Stimulated activated CD4-positive, alpha-beta T cell treated with anti-CD3 and anti-CD28 coated beads, TNF-alpha, amount 100 ng/mL, for 48 hours (primary cell): ENCODE data around the gene IL6.
"Not testable (repeated sequence)": the region's sequence is repeated elsewhere in the genome, so short reads cannot be mapped to it uniquely, and the experiment has no call there.

Experiments used
- DNase-seq, 3 donors: peaks; one replicate each; pipeline ENCODE4 v3.0.0-alpha.2; 2020; ENCODE audit warnings: low read depth in 3 of 3

IL6 gene

DNA sequence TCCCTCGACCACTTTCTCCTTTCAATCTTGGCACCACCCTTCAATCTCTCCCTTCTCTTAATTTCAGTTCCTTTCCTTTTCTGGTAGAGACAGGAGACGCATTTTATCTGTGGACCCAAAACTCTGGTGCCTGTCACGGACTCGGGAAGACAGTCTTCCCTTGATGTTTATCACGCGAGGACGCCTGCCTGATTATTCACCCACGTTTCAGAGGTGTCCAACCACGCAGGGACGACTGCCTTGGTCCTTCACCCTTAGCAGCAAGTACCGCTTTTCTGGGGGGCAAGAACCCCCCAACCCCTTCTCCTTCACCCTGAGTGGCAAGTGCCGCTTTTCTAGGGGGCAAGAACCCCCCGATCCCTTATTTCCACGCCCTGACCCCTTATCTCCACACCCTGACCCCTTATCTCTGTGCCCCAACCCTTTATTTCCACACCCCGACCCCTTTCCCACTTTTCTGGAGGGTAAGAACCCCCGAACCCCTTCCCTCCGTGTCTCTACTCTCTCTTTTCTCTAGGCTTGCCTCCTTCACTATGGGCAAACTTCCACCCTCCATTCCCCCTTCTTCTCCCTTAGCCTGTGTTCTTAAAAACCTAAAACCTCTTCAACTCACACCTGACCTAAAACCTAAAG is 22.9 kb upstream of the IL6 start:
- not testable (repeated sequence) for DNase-seq

DNA sequence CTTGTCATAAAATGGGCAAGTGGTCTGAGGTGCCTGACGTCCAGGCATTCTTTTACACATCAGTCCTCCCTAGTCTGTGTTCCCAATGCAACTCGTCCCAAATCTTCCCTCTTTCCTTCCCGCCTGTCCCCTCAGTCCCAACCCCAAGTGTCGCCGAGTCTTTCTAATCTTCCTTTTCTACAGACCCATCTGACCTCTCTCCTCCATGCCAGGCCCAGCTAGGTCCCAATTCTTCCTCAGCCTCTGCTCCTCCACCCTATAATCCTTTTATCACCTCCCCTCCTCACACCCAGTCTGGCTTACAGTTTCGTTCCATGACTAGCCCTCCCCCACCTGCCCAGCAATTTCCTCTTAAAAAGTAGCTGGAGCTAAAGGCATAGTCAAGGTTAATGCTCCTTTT is 22.3 kb upstream of the IL6 start:
- DNase-seq: not testable (repeated sequence)

DNA sequence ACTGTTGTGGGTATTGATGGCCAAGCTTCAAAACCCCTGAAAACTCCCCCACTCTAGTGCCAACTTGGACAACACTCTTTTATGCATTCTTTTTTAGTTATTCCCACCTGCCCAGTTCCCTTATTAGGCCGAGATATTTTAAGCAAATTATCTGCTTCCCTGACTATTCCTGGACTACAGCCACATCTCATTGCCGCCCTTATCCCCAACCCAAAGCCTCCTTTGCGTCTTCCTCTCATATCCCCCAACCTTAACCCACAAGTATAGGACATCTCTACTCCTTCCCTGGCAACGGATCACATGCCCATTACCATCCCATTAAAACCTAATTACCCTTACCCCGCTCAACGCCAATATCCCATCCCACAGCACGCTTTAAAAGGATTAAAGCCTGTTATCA is 21.1 kb upstream of the IL6 start:
- not testable (repeated sequence) for DNase-seq

DNA sequence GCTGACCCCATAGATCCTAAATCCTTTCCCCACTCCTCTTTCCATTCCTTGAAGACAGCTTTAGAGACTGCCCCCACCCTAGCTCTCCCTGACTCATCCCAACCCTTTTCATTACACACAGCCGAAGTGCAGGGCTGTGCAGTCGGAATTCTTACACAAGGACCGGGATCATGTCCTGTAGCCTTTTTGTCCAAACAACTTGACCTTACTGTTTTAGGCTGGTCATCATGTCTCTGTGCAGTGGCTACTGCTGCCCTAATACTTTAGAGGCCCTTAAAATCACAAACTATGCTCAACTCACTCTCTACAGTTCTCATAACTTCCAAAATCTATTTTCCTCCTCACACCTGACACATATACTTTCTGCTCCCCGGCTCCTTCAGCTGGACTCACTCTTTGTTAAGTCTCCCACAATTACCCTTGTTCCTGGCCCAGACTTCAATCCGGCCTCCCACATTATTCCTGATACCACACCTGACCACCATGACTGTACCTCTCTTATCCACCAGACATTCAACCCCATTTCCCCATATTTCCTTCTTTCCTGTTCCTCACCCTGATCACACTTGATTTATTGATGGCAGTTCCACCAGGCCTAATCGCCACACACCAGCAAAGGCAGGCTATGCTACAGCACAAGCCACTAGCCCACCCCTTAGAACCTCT is 19.8 kb upstream of the IL6 start:
- not testable (repeated sequence) for DNase-seq

DNA sequence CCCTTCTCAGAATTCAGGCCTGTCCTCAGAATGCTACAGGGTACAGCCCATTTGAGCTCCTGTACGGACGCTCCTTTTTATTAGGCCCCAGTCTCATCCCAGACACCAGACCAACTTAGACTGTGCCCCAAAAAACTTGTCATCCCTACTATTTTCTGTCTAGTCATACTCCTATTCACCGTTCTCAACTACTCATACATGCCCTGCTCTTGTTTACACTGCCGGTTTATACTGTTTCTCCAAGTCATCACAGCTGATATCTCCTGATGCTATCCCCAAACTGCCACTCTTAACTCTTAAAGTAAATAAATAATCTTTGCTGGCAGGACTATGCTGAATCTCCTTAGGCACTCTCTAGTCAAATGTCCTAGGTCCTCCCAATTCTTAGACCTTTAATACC is 18.8 kb upstream of the IL6 start:
- DNase-seq: not testable (repeated sequence)

GRCh38 chr7:22708677-22709061 is 18.3 kb upstream of the IL6 start:
- DNase-seq: not testable (repeated sequence)

DNA sequence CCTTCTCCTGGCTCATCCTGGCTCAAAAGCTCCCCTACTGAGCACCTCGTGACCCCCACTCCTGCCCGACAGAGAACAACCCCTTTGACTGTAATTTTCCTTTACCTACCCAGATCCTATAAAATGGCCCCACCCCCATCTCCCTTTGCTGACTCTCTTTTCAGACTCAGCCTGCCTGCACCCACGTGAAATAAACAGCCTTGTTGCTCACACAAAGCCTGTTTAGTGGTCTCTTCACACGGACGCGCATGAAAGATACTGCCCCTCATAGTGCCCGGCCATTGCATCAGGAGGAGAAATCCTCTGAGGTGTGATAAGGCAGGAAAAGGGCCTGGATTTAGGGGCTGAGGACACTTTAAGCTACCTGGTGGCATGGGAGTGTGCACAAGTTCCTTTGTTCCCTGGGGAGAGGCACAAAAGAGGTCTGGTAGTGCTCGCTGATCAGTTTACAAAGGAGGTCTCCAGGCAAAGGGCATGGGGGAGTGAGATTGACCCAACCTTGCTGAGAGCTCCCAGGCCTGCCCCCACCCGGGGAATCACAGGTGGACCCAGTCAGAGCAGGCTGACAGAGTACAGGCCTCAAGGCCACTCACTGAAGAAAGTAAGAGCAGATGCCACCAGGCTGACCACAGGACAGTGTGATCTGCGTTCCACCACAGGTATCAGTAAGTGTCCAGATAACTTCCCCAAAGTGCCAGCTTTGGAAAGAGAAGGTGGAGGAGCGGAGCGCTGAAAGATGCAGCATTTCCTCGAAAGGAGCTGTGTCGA is 17.8 kb upstream of the IL6 start:
- not testable (repeated sequence) for DNase-seq

DNA sequence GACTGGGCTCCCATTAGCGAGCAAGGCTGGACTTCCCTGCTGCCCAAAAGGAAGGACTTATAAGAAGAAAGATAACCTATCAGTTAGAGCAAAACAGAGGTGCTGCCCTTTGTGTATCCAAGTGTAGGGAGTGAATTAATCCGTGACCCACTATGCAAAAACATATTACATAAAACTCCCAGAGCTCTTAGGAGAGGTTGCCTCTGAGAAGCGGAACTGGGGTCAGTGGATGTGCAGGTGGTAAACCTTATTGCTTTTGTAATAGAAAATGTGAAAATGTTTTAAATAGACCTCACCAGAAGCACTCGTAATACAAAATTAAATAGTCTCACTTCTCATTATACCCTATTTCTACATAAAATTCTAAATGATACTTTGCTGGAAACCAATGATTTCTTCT is 17.1 kb upstream of the IL6 start:
- no peak for DNase-seq

DNA sequence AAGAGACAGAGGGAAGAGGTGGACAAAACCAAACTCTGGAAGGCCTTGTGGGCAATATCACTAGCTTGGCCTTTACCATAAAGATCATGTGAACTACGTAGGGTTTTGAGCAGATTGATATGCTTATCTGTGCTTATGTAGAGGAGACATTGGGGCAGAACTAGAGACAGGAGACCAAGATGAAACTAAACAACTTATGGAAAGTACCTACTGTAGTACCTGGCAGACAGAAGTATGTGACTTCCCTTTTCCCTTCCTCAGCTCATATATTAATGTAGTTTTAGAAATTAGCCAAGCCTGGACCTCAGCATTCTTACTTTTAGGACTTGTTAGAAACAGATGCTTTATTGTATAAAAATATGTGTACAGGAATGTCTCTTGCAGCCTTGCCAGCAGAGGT is 14.0 kb upstream of the IL6 start:
- no peak for DNase-seq

- no peak for DNase-seq
These were observed 13.5 kb upstream of the IL6 start for GRCh38 chr7:22713463-22713862.

DNA sequence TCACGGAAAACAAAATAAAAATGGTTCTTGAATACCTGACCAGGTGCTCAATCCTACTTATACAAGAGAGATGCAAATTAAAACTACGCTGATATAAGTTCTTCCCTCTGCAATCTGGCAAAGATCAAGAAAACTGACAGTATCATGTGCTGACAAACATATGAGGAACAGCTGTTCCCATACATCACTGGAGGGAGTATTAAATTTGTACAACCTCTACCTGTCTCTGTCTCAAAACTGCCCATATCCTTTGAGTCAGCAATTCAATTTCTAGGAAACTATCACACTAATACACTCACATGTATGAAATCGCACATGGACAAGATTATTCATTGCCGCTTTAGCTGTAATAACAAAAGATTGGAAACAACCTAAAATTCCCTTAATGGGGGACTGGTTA is 11.0 kb upstream of the IL6 start:
- DNase-seq: no peak

DNA sequence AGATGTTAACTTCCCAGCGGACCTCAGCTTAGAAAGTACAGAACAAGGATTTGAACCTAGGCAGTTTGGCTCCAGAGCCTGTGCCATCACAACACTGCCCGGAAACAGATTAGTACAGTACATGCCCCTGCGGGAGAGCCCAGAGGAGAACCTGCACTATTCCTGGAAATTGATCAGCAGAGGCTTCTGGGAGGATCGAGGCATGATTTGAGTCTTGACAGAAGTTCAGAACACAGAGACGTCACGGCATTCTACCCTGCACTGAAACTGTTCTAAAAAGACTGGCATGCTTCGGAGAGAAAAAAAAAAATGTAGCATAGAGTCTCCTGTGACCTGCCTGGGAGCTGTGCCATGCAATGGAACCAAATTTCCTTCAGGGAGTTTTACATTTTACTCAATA is 9.2 kb upstream of the IL6 start:
- no peak for DNase-seq

GRCh38 chr7:22718200-22718711 is 8.7 kb upstream of the IL6 start:
- no peak for DNase-seq

DNA sequence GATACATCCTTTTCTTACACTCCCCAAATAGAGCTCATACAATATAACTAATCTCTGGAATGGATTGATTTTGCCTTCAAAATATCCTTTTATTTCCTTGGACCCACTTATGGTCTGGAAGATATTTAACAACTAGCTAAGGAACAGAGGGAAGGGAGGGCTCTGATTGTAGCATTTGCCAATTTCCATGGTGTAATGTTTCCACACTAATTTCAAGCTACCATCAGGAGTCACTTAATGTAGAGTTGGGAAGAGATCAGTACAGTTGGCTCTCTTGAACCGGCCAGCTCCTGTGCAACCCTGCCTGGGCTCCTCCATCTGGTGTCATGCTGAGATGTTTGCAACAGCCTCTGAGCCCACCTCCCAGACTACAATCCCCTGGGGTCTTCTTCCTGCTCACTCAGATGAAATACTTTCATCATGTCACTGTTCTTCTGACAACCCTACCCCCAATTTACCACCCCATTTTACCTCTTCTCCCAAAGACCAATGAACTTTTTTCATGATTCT is 8.0 kb upstream of the IL6 start:
- no peak for DNase-seq

DNA sequence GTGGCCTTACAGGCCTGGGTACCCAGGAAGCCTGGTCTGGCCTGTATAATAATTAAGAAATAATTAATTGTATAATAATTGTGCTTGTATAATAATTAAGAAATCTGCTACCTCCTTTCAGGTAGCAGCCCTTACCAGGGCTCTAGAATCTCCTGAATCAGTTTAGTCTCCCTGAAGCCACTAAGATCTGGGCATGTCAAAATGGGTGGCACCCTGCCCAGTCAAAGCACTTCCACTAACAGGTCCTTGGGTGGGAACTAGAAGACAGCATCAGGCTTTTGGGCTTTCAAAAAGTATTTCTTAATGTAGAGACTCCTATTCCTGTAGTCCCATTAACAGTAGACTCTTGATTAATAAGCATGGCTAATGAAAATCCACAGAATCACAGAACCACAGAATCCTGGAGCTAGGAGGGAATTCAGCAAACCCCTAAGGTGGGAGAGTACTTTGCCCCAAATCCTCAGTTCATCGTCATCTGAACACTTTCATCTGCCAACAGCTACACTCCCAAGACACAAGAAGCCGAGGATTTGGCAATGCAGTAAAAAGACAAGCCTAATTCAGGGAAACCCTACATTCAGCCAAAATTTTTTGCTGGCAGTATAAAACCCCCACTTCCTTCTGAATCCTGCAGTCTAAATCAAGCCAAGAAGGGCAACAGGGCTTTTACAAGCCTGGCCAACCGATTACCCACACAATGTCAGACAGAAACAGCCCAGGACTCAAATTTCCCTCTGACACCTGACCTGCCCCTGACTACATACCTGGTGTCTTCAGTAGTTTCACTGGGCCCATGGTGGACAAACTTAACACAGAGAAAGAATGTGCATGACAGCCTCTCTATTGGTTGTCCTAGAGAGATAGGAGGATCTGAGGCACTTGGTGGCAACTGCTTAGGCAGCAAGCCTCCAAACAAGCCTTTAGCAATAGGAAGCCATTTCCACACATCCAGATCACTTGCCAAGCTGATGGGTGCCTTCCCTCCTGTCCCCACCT is 5.9 kb upstream of the IL6 start:
- no peak for DNase-seq

- no peak for DNase-seq
These were observed 4.3 kb upstream of the IL6 start for GRCh38 chr7:22722536-22723180.

DNA sequence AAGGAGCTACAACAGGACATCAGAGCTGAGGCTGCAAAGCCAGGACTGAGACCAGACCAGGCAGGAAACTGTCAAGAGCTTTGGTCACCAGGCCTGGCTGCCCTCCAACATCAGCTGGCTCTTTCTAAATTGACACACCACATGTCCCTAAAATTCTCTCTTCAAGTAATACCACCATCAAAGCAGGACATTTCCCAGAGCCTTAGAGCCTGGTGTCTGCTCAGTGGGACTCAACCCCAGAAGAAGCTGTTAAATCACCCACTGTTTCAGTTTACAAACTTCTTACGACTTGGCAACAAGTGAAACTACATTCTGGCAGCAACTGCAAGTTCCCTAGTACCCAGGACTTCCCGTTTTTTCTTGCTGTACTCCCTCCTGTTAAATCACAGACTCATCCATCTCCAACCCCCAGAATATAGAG is 3.8 kb upstream of the IL6 start:
- no peak for DNase-seq

GRCh38 chr7:22723637-22724036 is 3.4 kb upstream of the IL6 start:
- no peak for DNase-seq

DNA sequence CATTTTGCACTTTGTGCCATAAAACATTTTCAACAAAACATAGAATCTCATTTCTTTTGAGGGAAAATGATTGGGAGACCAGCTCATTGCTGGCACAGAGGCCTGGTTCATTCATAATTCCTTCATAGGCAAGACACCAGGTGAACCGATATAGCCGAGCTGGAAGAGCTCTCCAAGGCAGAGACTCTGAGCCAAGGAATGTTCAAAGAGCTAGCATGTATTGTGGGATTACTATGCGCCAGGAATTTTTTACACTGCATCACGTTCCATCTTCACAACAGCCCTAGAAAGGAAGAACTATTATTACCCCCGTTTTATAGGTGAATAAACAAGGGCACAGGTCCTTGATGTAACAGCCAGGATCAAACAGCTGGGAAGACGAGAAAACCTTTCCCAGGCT is 2.1 kb upstream of the IL6 start:
- DNase-seq: no peak

GRCh38 chr7:22725585-22725984 is 1.4 kb upstream of the IL6 start:
- no peak for DNase-seq
